Peyer's patch (tissue), 4 donors: ENCODE results near the gene GATAD2B. TPM values are rescaled to one million over a fixed set of nuclear protein-coding genes. Genes with fewer than 3 reads are reported as not detected.
"Not testable (repeated sequence)": the region's sequence is repeated elsewhere in the genome, so short reads cannot be mapped to it uniquely, and the experiment has no call there.

Experiments
- DNase-seq, 3 donors: peaks; one replicate each; pipeline ENCODE4 v3.0.0-alpha.2; 2017 to 2019
- H3K27ac ChIP-seq, 4 donors: fragments of 200-600 bp; sonication (generic); one replicate each; pipeline ENCODE4 v1.5.1; 2016 to 2019
- H3K27me3 ChIP-seq, 2 donors: fragments of 200-600 bp; sonication (generic); one replicate each; pipeline ENCODE4 v1.5.1; 2019
- H3K36me3 ChIP-seq, 3 donors: fragments of 200-600 bp; sonication (generic); one replicate each; pipeline ENCODE4 v1.5.1; 2016 to 2019
- H3K4me1 ChIP-seq, 4 donors: fragments of 200-600 bp; sonication (generic); one replicate each; pipeline ENCODE4 v1.5.1; 2016 to 2019
- H3K4me3 ChIP-seq, 4 donors: fragments of 200-600 bp; sonication (generic); 1 replicate in 3 of 4; 2 replicates in 1 of 4; pipeline ENCODE4 v1.5.1; 2016 to 2019; ENCODE audit warnings: mild to moderate bottlenecking in 1 of 4
- H3K9me3 ChIP-seq, 4 donors: fragments of 200-600 bp; sonication (generic); one replicate each; pipeline ENCODE4 v1.5.1; 2016 to 2019; ENCODE audit warnings: mild to moderate bottlenecking in 1 of 4
- CTCF ChIP-seq, 6 experiments: fragments of 450-650 bp in 4 of 6; fragments of 200-600 bp in 2 of 6; sonication (generic) in 1 of 6; IDR thresholded peaks; one replicate each; pipeline ENCODE4 v1.5.1; 2017 to 2019; ENCODE audit warnings: antibody characterized with exemption in 6 of 6, mild to moderate bottlenecking in 3 of 6, moderate library complexity in 1 of 6
- POLR2A ChIP-seq, 2 donors: fragments of 450-650 bp; IDR thresholded peaks; one replicate each; pipeline ENCODE4 v1.5.1; 2017; ENCODE audit warnings: antibody characterized with exemption in 2 of 2, mild to moderate bottlenecking in 2 of 2, moderate library complexity in 2 of 2
- total RNA-seq, 4 donors: library from RNA; depleted of rRNA; stranded (reverse); fragments of >200 nt; gene quantifications; one replicate each; pipeline ENCODE4 v1.1.0, GENCODE V29; 2016

GATAD2B gene
- total RNA-seq, 4 donors from 2014 or later, result 22.3 to 65.2 (median 24.7) TPM

GRCh38 chr1:153906396-153906795, 16.4 kb downstream of the GATAD2B start:
- no peak for DNase-seq

GRCh38 chr1:153905908-153906307, 16.9 kb downstream of the GATAD2B start:
- not testable (repeated sequence) for H3K27me3 ChIP-seq, H3K9me3 ChIP-seq, H3K27ac ChIP-seq, DNase-seq, H3K4me3 ChIP-seq, H3K4me1 ChIP-seq
- peaks cover 0 to 13% (median 0%) of the 10 kb centered on the region in 3 donors for H3K36me3 ChIP-seq

More at GRCh38 chr1:153906396-153906795, 16.4 kb downstream of the GATAD2B start:
- H3K4me1 ChIP-seq, result no peaks in the 10 kb centered on the region
- no peaks in the 10 kb centered on the region for H3K9me3 ChIP-seq
- no peaks in the 10 kb centered on the region for H3K27me3 ChIP-seq
- H3K36me3 ChIP-seq, result peaks cover 0 to 13% (median 0%) of the 10 kb centered on the region in 3 donors
- TF ChIP-seq CTCF (IDR thresholded peaks at IDR 0.05) (no peak), POLR2A (IDR thresholded peaks at IDR 0.05) (no peak)
- no peak overlapping the region for H3K27ac ChIP-seq
- no peak overlapping the region for H3K4me3 ChIP-seq

GRCh38 chr1:153903841-153904455, 18.8 kb downstream of the GATAD2B start:
- DNase-seq, result no peak
- Histone ChIP-seq H3K4me1 (no peaks in the 10 kb centered on the region), H3K9me3 (no peaks in the 10 kb centered on the region), H3K27me3 (no peaks in the 10 kb centered on the region), H3K36me3 (peaks cover 0 to 24% (median 0%) of the 10 kb centered on the region in 3 donors), H3K27ac (no peak overlapping the region), H3K4me3 (no peak overlapping the region)
- no peak for TF ChIP-seq CTCF (IDR thresholded peaks at IDR 0.05)
- TF ChIP-seq POLR2A (IDR thresholded peaks at IDR 0.05), result no peak

- no peaks in the 10 kb centered on the region for H3K27me3 ChIP-seq
- no peak overlapping the region for H3K27ac ChIP-seq
- H3K9me3 ChIP-seq, result no peaks in the 10 kb centered on the region
- TF ChIP-seq CTCF (IDR thresholded peaks at IDR 0.05), result no peak
- no peak for TF ChIP-seq POLR2A (IDR thresholded peaks at IDR 0.05)
- peaks cover 0 to 22% (median 0%) of the 10 kb centered on the region in 3 donors for H3K36me3 ChIP-seq
- DNase-seq, result no peak
- H3K4me1 ChIP-seq, result no peaks in the 10 kb centered on the region
- no peak overlapping the region for H3K4me3 ChIP-seq
These were observed 23.3 kb downstream of the GATAD2B start for GRCh38 chr1:153899509-153899908.

- peaks cover 0 to 38% (median 0%) of the 10 kb centered on the region in 3 donors for H3K36me3 ChIP-seq
- H3K4me3 ChIP-seq, DNase-seq, H3K9me3 ChIP-seq, H3K27ac ChIP-seq, H3K27me3 ChIP-seq, H3K4me1 ChIP-seq: not testable (repeated sequence)
These were observed 26.9 kb downstream of the GATAD2B start for GRCh38 chr1:153895866-153896265.

- not testable (repeated sequence) for H3K27ac ChIP-seq, H3K9me3 ChIP-seq, H3K27me3 ChIP-seq, H3K4me3 ChIP-seq, DNase-seq
- H3K4me1 ChIP-seq, result peaks cover 0 to 32% (median 4%) of the 10 kb centered on the region in 4 donors
- H3K36me3 ChIP-seq, result peaks cover 0 to 19% (median 0%) of the 10 kb centered on the region in 3 donors
These were observed 31.7 kb downstream of the GATAD2B start for GRCh38 chr1:153891042-153891441.

- H3K4me3 ChIP-seq, result no peak overlapping the region
- H3K36me3 ChIP-seq, result peaks cover 0 to 9% (median 0%) of the 10 kb centered on the region in 3 donors
- no peak for DNase-seq
These were observed 34.2 kb downstream of the GATAD2B start for GRCh38 chr1:153888533-153888932.

More at GRCh38 chr1:153888533-153888932, 34.2 kb downstream of the GATAD2B start:
- no peak for TF ChIP-seq POLR2A (IDR thresholded peaks at IDR 0.05)
- no peak for TF ChIP-seq CTCF (IDR thresholded peaks at IDR 0.05)
- Histone ChIP-seq H3K4me1 (peaks cover 0 to 32% (median 4%) of the 10 kb centered on the region in 4 donors), H3K9me3 (no peaks in the 10 kb centered on the region), H3K27me3 (no peaks in the 10 kb centered on the region), H3K27ac (no peak overlapping the region)
